ENCODE data around the gene ENPP3. TPM values are rescaled to one million over a fixed set of nuclear protein-coding genes. Genes with fewer than 3 reads are reported as not detected.

Gene ENPP3
- total and polyA plus RNA-seq, 9 of the 15 experiments (the other 6 are each of a cell fraction or from before 2014, with no cell fraction given) = 14.0 to 32.8 (median 21.6) TPM

GRCh38 chr6:131657630-131658111 is 20.6 kb downstream of the ENPP3 start:
- Histone ChIP-seq H4K20me1 (replicated peaks; ENCODE audit: control insufficient read depth, insufficient read depth, low read length) (no peaks in the 10 kb centered on the region), H2AFZ (ENCODE audit: low read depth, low read length) (no peak overlapping the region), H3K9me3 (replicated peaks; ENCODE audit: control insufficient read depth, insufficient read depth, low read depth, low read length) (no peaks in the 10 kb centered on the region), H3K36me3 (ENCODE audit: control insufficient read depth, insufficient read depth, low read length) (peaks cover 37% of the 10 kb centered on the region), H3K9ac (ENCODE audit: insufficient read depth in 1 of 2, low read depth in 2 of 2, low read length in 2 of 2) (peak overlapping the region in 1 of 2 experiments; percentile 32; a peak in 1 of 4 replicates), H3K4me2 (ENCODE audit: insufficient read depth, low read length) (0 out of 2 replicates have a peak overlapping the region, but pooled peaks have one; percentile 20), H3K27me3 (ENCODE audit: control insufficient read depth in 2 of 2, insufficient read depth in 2 of 2, low read length in 2 of 2) (no peaks in the 10 kb centered on the region), H3K4me1 (replicated peaks in 1 of 2; ENCODE audit: control insufficient read depth in 2 of 2, insufficient read depth in 2 of 2, low read length in 2 of 2) (peaks cover 4 to 30% of the 10 kb centered on the region in 2 experiments), H3K9me1 (ENCODE audit: control insufficient read depth, insufficient read depth, low read length) (no peaks in the 10 kb centered on the region), H3K4me3 (no peak overlapping the region), H3K27ac (ENCODE audit: extremely low read depth, low read depth, low read length) (peak overlapping the region; percentile 9; the same call in 1 of the 3 replicates), H3K79me2 (ENCODE audit: control insufficient read depth, insufficient read depth, low read length) (no peaks in the 10 kb centered on the region)
- FAIRE-seq (peak; percentile 37), ATAC-seq (peak; percentile 72), DNase-seq (ENCODE audit: extremely low read depth in 1 of 4, low spot score in 3 of 4) (peak in 1 of 4 experiments; percentile 51)
- in situ Hi-C loops (cut with MboI) (no loop called here), intact Hi-C loops (cut with micrococcal nuclease) (no loop called here)
- BruUV-seq (replicated peaks) = no TSS peak
- ChIA-PET CTCF (ENCODE audit: low intra/inter-chr PET ratio) (no interaction called here), POLR2A (interaction anchor here (0.7 to 3.7 kb wide), 5 partner anchors 9 to 21 kb away, joined by 4 to 18 read pairs (median 6); partner anchors contain the start of gene ENPP3)
- WGBS (ENCODE audit: insufficient coverage, low coverage, missing lambda C conversion rate) = 1% methylated on average over 6 of the region's 6 CpGs
- no peak for TF ChIP-seq ZZZ3 (IDR thresholded peaks at IDR 0.05)
- no peak for TF ChIP-seq ZNF174 (CRISPR knock-in tag; IDR thresholded peaks at IDR 0.05)
- TF ChIP-seq BCLAF1 (IDR thresholded peaks at IDR 0.05; ENCODE audit: borderline replicate concordance in 1 of 2, control insufficient read depth in 1 of 2, low read depth in 2 of 2, low read length in 1 of 2) = no peak
- TF ChIP-seq SMARCA4 (IDR thresholded peaks at IDR 0.05) = peak; percentile 77
- no peak for TF ChIP-seq SMC3 (conservative IDR thresholded peaks at IDR 0.05; ENCODE audit: insufficient read depth, low read depth, low read length)
- no peak for TF ChIP-seq HES1 (IDR thresholded peaks at IDR 0.05; ENCODE audit: low read depth)
- TF ChIP-seq CREM (IDR thresholded peaks at IDR 0.05; ENCODE audit: low read depth) = peak; percentile 19; the same call in 1 of the 2 replicates
- TF ChIP-seq SMAD2 (IDR thresholded peaks at IDR 0.05; ENCODE audit: low read depth, low read length) = no peak
- TF ChIP-seq TAF7 (tag; IDR thresholded peaks at IDR 0.05) = no peak
- TF ChIP-seq ZNF212 (CRISPR knock-in tag; IDR thresholded peaks at IDR 0.05) = no peak
- TF ChIP-seq CREB5 (CRISPR knock-in tag; IDR thresholded peaks at IDR 0.05) = no peak
- TF ChIP-seq TRIM28 (IDR thresholded peaks at IDR 0.05) = no peak
- TF ChIP-seq NCOA1 (IDR thresholded peaks at IDR 0.05; ENCODE audit: low read depth) = no peak
- TF ChIP-seq CHCHD3 (CRISPR knock-in tag; IDR thresholded peaks at IDR 0.05) = no peak
- 0 out of 4 replicates have a peak, but pooled peaks of 1 of the 2 experiments have one; percentile 31 for TF ChIP-seq TEAD1 (CRISPR knock-in tag; IDR thresholded peaks at IDR 0.05)
- no peak for TF ChIP-seq RBM15 (IDR thresholded peaks at IDR 0.05; ENCODE audit: insufficient read depth, low read length)
